H1 (cell line): ENCODE measurements around the gene REM2. TPM values are rescaled to one million over a fixed set of nuclear protein-coding genes. Genes with fewer than 3 reads are reported as not detected.

Experiments used
- CHD7 ChIP-seq: fragments of 300-600 bp; sonication (generic); IDR thresholded peaks from 2 replicates; pipeline ENCODE4 v1.7.1; 2012; ENCODE audit warnings: low read length, moderate library complexity, mild to moderate bottlenecking, inconsistent platforms; ENCODE audit not compliant: insufficient replicate concordance
- CTCF ChIP-seq, 3 experiments: IDR thresholded peaks; 1 replicate in 2 of 3; 2 replicates in 1 of 3; pipeline versions ENCODE4 v1.5.1 to v1.6.1; 2011; ENCODE audit warnings: low read length in 3 of 3, mild to moderate bottlenecking in 3 of 3, inconsistent platforms in 2 of 3, low read depth in 1 of 3, moderate library complexity in 1 of 3; ENCODE audit not compliant: insufficient read depth in 1 of 3; ENCODE audit errors: control extremely low read depth in 1 of 3
- POLR2A ChIP-seq, 2 experiments: IDR thresholded peaks; 1 replicate in 1 of 2; 2 replicates in 1 of 2; pipeline ENCODE4 v1.6.1; 2011; ENCODE audit warnings: low read depth in 2 of 2, low read length in 2 of 2, mild to moderate bottlenecking in 2 of 2; ENCODE audit errors: control extremely low read depth in 1 of 2
- RFX5 ChIP-seq: IDR thresholded peaks from 2 replicates; pipeline ENCODE4 v1.6.1; 2011; ENCODE audit warnings: low read depth, low read length, improper control_type of control experiment, borderline replicate concordance
- SIN3A ChIP-seq, 2 experiments: IDR thresholded peaks in 1 of 2; conservative IDR thresholded peaks in 1 of 2; 2 replicates each; pipeline ENCODE4 v1.6.1; 2011 to 2012; ENCODE audit warnings: low read length in 2 of 2, improper control_type of control experiment in 1 of 2, low read depth in 1 of 2, mild to moderate bottlenecking in 1 of 2
- SP1 ChIP-seq: IDR thresholded peaks from 2 replicates; pipeline ENCODE4 v1.6.1; 2011; ENCODE audit warnings: low read depth, low read length
- TCF12 ChIP-seq: IDR thresholded peaks from 2 replicates; pipeline ENCODE4 v1.6.1; 2011; ENCODE audit warnings: low read depth, mild to moderate bottlenecking, low read length
- polyA plus RNA-seq, 7 experiments: library from polyadenylated mRNA; depleted of rRNA in 3 of 7; stranded (reverse) in 5 of 7; unstranded in 2 of 7; fragments of >200 nt in 5 of 7; fragments of 200-250 nt in 2 of 7; gene quantifications; 1 replicate in 5 of 7; 2 replicates in 1 of 7; 4 replicates in 1 of 7; pipeline versions ENCODE4 v1.2.1 to v1.2.3, GENCODE V29; 2011 to 2013; ENCODE audit warnings: missing spikeins in 2 of 7, mixed read lengths in 2 of 7
- total RNA-seq: library from RNA; stranded (reverse); fragmentation: NEBNext Ultra II Directional; extraction: Animal tissue kit (Norgen Biotek cat#: 25700); gene quantifications from 2 replicates; pipeline ENCODE4 v1.2.1, GENCODE V29; 2021

REM2 gene
- total and polyA plus RNA-seq, 2 of the 8 experiments (the other 6 are each of a cell fraction or from before 2014, with no cell fraction given): 1.00 to 1.1 TPM

GRCh38 chr14:22918804-22919600 is 36.0 kb downstream of the REM2 start, which contains the start of gene RBM23 (continued):
- TF ChIP-seq CHD7: no peak
- TF ChIP-seq TCF12: no peak
- peak; percentile 70 for TF ChIP-seq RFX5
- peak; percentile 80 to 98 for TF ChIP-seq POLR2A (IDR thresholded peaks at IDR 0.05; ENCODE audit: control extremely low read depth in 1 of 2, low read depth in 2 of 2, low read length in 2 of 2)
- TF ChIP-seq SIN3A (conservative IDR thresholded peaks at IDR 0.05 in 1 of 2, IDR thresholded peaks at IDR 0.05 in 1 of 2; ENCODE audit: low read depth in 1 of 2, low read length in 2 of 2): 0 out of 4 replicates have a peak, but pooled peaks of 1 of the 2 experiments have one; percentile 11
- no peak for TF ChIP-seq CTCF (IDR thresholded peaks at IDR 0.05; ENCODE audit: control extremely low read depth in 1 of 3, insufficient read depth in 1 of 3, low read depth in 1 of 3, low read length in 3 of 3)
- peak; percentile 77 for TF ChIP-seq SP1
